PC-9 (cell line): ENCODE data around the gene CUL4B. TPM values are rescaled to one million over a fixed set of nuclear protein-coding genes. Genes with fewer than 3 reads are reported as not detected.
A peak's percentile ranks its signal among the peaks of the same experiment; 100 is the strongest.
"Not testable (repeated sequence)": the region's sequence is repeated elsewhere in the genome, so short reads cannot be mapped to it uniquely, and the experiment has no call there.

Experiments used
- BruUV-seq: library from RNA; stranded (reverse); fragments of 400-500 nt; replicated peaks from 2 replicates; lab custom pipeline; 2021; lab: Mats Ljungman, UMichigan
- CTCF ChIA-PET: fragments of 300-600 bp; sonication (Branson Sonifier 250); formaldehyde crosslinking; loops from one replicate; lab custom pipeline; 2022; ENCODE audit warnings: antibody characterized with exemption; lab: Charles Lee
- POLR2A ChIA-PET: fragments of 300-600 bp; sonication (Branson Sonifier 250); formaldehyde crosslinking; loops from one replicate; lab custom pipeline; 2022; ENCODE audit warnings: antibody characterized with exemption; ENCODE audit not compliant: unreplicated experiment; lab: Charles Lee
- DNase-seq, 2 experiments: peaks; one replicate each; pipeline versions ENCODE4 v3.0.0 to v3.0.0-alpha.2; 2015 to 2022; ENCODE audit warnings: mixed read lengths in 1 of 2
- H2AFZ ChIP-seq: fragments of 200-600 bp; sonication (generic); 2 replicates; pipeline ENCODE4 v1.8.1; 2017; ENCODE audit warnings: antibody characterized with exemption
- H3F3A ChIP-seq: fragments of 200-600 bp; sonication (generic); 2 replicates; pipeline ENCODE4 v1.8.1; 2017; ENCODE audit warnings: antibody characterized with exemption, mild to moderate bottlenecking, low read depth; ENCODE audit not compliant: insufficient read depth
- H3K27ac ChIP-seq: fragments of 200-600 bp; sonication (generic); 2 replicates; pipeline ENCODE4 v1.6.1; 2016; ENCODE audit warnings: mixed run types
- H3K27me3 ChIP-seq: fragments of 200-600 bp; sonication (generic); 2 replicates; pipeline ENCODE4 v1.6.1; 2016; ENCODE audit warnings: low read depth, mixed run types; ENCODE audit not compliant: insufficient read depth
- H3K36me3 ChIP-seq: fragments of 200-600 bp; sonication (generic); 2 replicates; pipeline ENCODE4 v1.6.1; 2016; ENCODE audit warnings: low read depth, mixed run types
- H3K4me1 ChIP-seq: fragments of 200-600 bp; sonication (generic); replicated peaks from 2 replicates; pipeline ENCODE4 v1.6.1; 2016; ENCODE audit warnings: mixed run types; ENCODE audit not compliant: insufficient read depth
- H3K4me2 ChIP-seq: fragments of 200-600 bp; sonication (generic); 2 replicates; pipeline ENCODE4 v1.6.1; 2017; ENCODE audit warnings: mixed run types
- H3K4me3 ChIP-seq: fragments of 200-600 bp; sonication (generic); 2 replicates; pipeline ENCODE4 v1.6.1; 2016; ENCODE audit warnings: mixed run types
- H3K79me2 ChIP-seq: fragments of 200-600 bp; sonication (generic); 2 replicates; pipeline ENCODE4 v1.6.1; 2017; ENCODE audit warnings: low read depth, mixed run types
- H3K9me2 ChIP-seq: fragments of 200-600 bp; sonication (generic); 2 replicates; pipeline ENCODE4 v1.8.1; 2017; ENCODE audit warnings: mild to moderate bottlenecking; ENCODE audit not compliant: insufficient read depth
- H3K9me3 ChIP-seq: fragments of 200-600 bp; sonication (generic); 2 replicates; pipeline ENCODE4 v1.8.1; 2016; ENCODE audit warnings: low read depth; ENCODE audit not compliant: insufficient read depth
- H4K20me1 ChIP-seq: fragments of 200-600 bp; sonication (generic); 2 replicates; pipeline ENCODE4 v1.8.1; 2017; ENCODE audit not compliant: insufficient read depth
- CTCF ChIP-seq: fragments of 200-600 bp; sonication (generic); conservative IDR thresholded peaks from 2 replicates; pipeline ENCODE4 v1.6.1; 2017; ENCODE audit warnings: mixed run types, antibody characterized with exemption, mild to moderate bottlenecking, moderate library complexity
- EZH2 ChIP-seq: fragments of 200-600 bp; sonication (generic); IDR thresholded peaks from 2 replicates; pipeline ENCODE4 v1.8.0; 2017; ENCODE audit warnings: antibody characterized with exemption, low read depth
- intact Hi-C: fragments of 100-400 bp; cut with micrococcal nuclease; formaldehyde crosslinking; loops from one replicate; pipeline ENCODE4 v1.10.0; 2022; ENCODE audit not compliant: unreplicated experiment
- total RNA-seq: library from RNA; stranded (reverse); gene quantifications from 2 replicates; pipeline ENCODE4 v1.2.3, GENCODE V29; 2021

CUL4B gene
- total RNA-seq, 1 experiment from 2014 or later, result 154 TPM

GRCh38 chrX:120504569-120504968 lies 56.2 kb downstream of the CUL4B start:
- peak overlapping the region; percentile 27 for H3K4me2 ChIP-seq
- BruUV-seq, result no TSS peak
- H3K27ac ChIP-seq, result peak overlapping the region; percentile 86
- H3K36me3 ChIP-seq, result no peaks in the 10 kb centered on the region
- peaks cover 24% of the 10 kb centered on the region for H3K4me1 ChIP-seq
- H3K79me2 ChIP-seq, result no peaks in the 10 kb centered on the region
- ChIA-PET POLR2A (no interaction called here), CTCF (interaction anchor here (0.5 to 0.6 kb wide), 2 partner anchors 99 to 809 kb away, joined by 3 to 4 read pairs; partner anchors contain the start of gene MCTS1)
- H3F3A ChIP-seq, result peaks cover 24% of the 10 kb centered on the region
- H3K27me3 ChIP-seq, result no peaks in the 10 kb centered on the region
- intact Hi-C loops, result no loop called here
- peak overlapping the region; percentile 63; the same call in 1 of the 2 replicates for H2AFZ ChIP-seq
- H3K9me2 ChIP-seq, result no peaks in the 10 kb centered on the region
- H3K4me3 ChIP-seq, result no peak overlapping the region
- TF ChIP-seq CTCF (no peak), EZH2 (no peak)
- H4K20me1 ChIP-seq, result no peaks in the 10 kb centered on the region
- DNase-seq, result peak in 1 of 2 experiments; percentile 77
- H3K9me3 ChIP-seq, result peaks cover 12% of the 10 kb centered on the region

- Histone ChIP-seq H3K4me1 (peaks cover 9% of the 10 kb centered on the region), H3K36me3 (no peaks in the 10 kb centered on the region), H3K79me2 (no peaks in the 10 kb centered on the region), H3K27ac (no peak overlapping the region), H2AFZ (no peak overlapping the region), H3F3A (peaks cover 12% of the 10 kb centered on the region), H3K9me3 (peaks cover 12% of the 10 kb centered on the region), H3K4me2 (no peak overlapping the region), H3K4me3 (no peak overlapping the region), H3K27me3 (no peaks in the 10 kb centered on the region), H3K9me2 (no peaks in the 10 kb centered on the region), H4K20me1 (no peaks in the 10 kb centered on the region)
- no peak for DNase-seq
- intact Hi-C loops, result loop anchor here (2.0 to 5.0 kb wide), 2 partner anchors 235 to 1078 kb away; no protein-coding TSS in a partner anchor
- no TSS peak for BruUV-seq
- ChIA-PET CTCF (no interaction called here), POLR2A (no interaction called here)
- TF ChIP-seq CTCF (no peak), EZH2 (no peak)
Measured at GRCh38 chrX:120499301-120500072, 61.3 kb downstream of the CUL4B start.

GRCh38 chrX:120490119-120490518 lies 70.6 kb downstream of the CUL4B start:
- H3K4me1 ChIP-seq, DNase-seq, CTCF ChIA-PET, H3K4me3 ChIP-seq, intact Hi-C loops, H3K36me3 ChIP-seq, H3K79me2 ChIP-seq, H3K4me2 ChIP-seq, H2AFZ ChIP-seq, H3K9me3 ChIP-seq, H3K9me2 ChIP-seq, POLR2A ChIA-PET, H3K27ac ChIP-seq, BruUV-seq, H4K20me1 ChIP-seq, H3K27me3 ChIP-seq: not testable (repeated sequence)
- peaks cover 16% of the 10 kb centered on the region for H3F3A ChIP-seq
